OCI-LY3 (cell line): Measurements from ENCODE around the gene ERCC5.

ENCODE experiments used
- CTCF ChIP-seq: fragments of 200-600, 300-600 bp; sonication (generic); IDR thresholded peaks from 2 replicates; pipeline ENCODE4 v1.5.1; 2014; ENCODE audit warnings: antibody characterized with exemption, low read length, low read depth
- EZH2phosphoT487 ChIP-seq: fragments of 200-600 bp; shearing (Covaris generic); IDR thresholded peaks from 2 replicates; pipeline ENCODE4 v1.6.1; 2018; ENCODE audit warnings: antibody characterized with exemption, mixed run types, low read depth

GRCh38 chr13:102816708-102817107 lies 29.1 kb upstream of the ERCC5 start:
- TF ChIP-seq CTCF (no peak), EZH2phosphoT487 (no peak)
